ENCODE measurements around the gene RAPGEF1.

The RAPGEF1 gene

GRCh38 chr9:131583836-131584555 lies 155.9 kb downstream of the RAPGEF1 start:
- no peaks in the 10 kb centered on the region for H3K9me2 ChIP-seq (replicated peaks; ENCODE audit: insufficient read depth, low read length)
- no peak overlapping the region for H3K4me3 ChIP-seq (ENCODE audit: insufficient read depth, low read length, poor library complexity, severe bottlenecking)
- H3F3A ChIP-seq (ENCODE audit: insufficient read depth) = no peaks in the 10 kb centered on the region
- no peak overlapping the region for H3K27ac ChIP-seq (ENCODE audit: low read depth, low read length)
- H3K9me3 ChIP-seq (ENCODE audit: insufficient read depth, low read length) = no peaks in the 10 kb centered on the region
- no peak overlapping the region for H3K4me2 ChIP-seq (ENCODE audit: low read depth, low read length, poor library complexity, severe bottlenecking)
- H2AFZ ChIP-seq (ENCODE audit: low read depth, low read length, severe bottlenecking) = no peak overlapping the region
- H3K27me3 ChIP-seq (ENCODE audit: low read length) = no peaks in the 10 kb centered on the region
- H4K20me1 ChIP-seq (ENCODE audit: low read depth, low read length) = no peaks in the 10 kb centered on the region
- H3K9ac ChIP-seq (ENCODE audit: low read length) = no peak overlapping the region
- no peak for TF ChIP-seq CTCF (IDR thresholded peaks at IDR 0.05; ENCODE audit: insufficient read depth, low read length, poor library complexity, severe bottlenecking)
- TF ChIP-seq EZH2phosphoT487 (conservative IDR thresholded peaks at IDR 0.05; ENCODE audit: low read length) = no peak
- H3K79me2 ChIP-seq (ENCODE audit: insufficient read depth, low read length) = no peaks in the 10 kb centered on the region
- no peaks in the 10 kb centered on the region for H3K36me3 ChIP-seq (ENCODE audit: low read length)

- H3K4me2 ChIP-seq (ENCODE audit: low read depth, low read length, poor library complexity, severe bottlenecking) = no peak overlapping the region
- H4K20me1 ChIP-seq (ENCODE audit: low read depth, low read length) = no peaks in the 10 kb centered on the region
These were observed 156.6 kb downstream of the RAPGEF1 start for GRCh38 chr9:131583337-131583645.

GRCh38 chr9:131582466-131583336 lies 157.2 kb downstream of the RAPGEF1 start:
- Histone ChIP-seq H3K36me3 (ENCODE audit: low read length) (no peaks in the 10 kb centered on the region), H2AFZ (ENCODE audit: low read depth, low read length, severe bottlenecking) (no peak overlapping the region), H3K79me2 (ENCODE audit: insufficient read depth, low read length) (no peaks in the 10 kb centered on the region), H3K27ac (ENCODE audit: low read depth, low read length) (no peak overlapping the region), H3K9me2 (replicated peaks; ENCODE audit: insufficient read depth, low read length) (no peaks in the 10 kb centered on the region), H3K27me3 (ENCODE audit: low read length) (no peaks in the 10 kb centered on the region), H3K9ac (ENCODE audit: low read length) (no peak overlapping the region), H3K4me2 (ENCODE audit: low read depth, low read length, poor library complexity, severe bottlenecking) (no peak overlapping the region), H3F3A (ENCODE audit: insufficient read depth) (no peaks in the 10 kb centered on the region), H3K4me3 (ENCODE audit: insufficient read depth, low read length, poor library complexity, severe bottlenecking) (no peak overlapping the region), H3K9me3 (ENCODE audit: insufficient read depth, low read length) (no peaks in the 10 kb centered on the region), H4K20me1 (ENCODE audit: low read depth, low read length) (no peaks in the 10 kb centered on the region)
- no peak for TF ChIP-seq CTCF (IDR thresholded peaks at IDR 0.05; ENCODE audit: insufficient read depth, low read length, poor library complexity, severe bottlenecking)
- TF ChIP-seq EZH2phosphoT487 (conservative IDR thresholded peaks at IDR 0.05; ENCODE audit: low read length) = no peak

More at GRCh38 chr9:131583337-131583645, 156.6 kb downstream of the RAPGEF1 start:
- no peaks in the 10 kb centered on the region for H3K79me2 ChIP-seq (ENCODE audit: insufficient read depth, low read length)
- H3K4me3 ChIP-seq (ENCODE audit: insufficient read depth, low read length, poor library complexity, severe bottlenecking) = no peak overlapping the region
- no peaks in the 10 kb centered on the region for H3K27me3 ChIP-seq (ENCODE audit: low read length)
- H3K9me3 ChIP-seq (ENCODE audit: insufficient read depth, low read length) = no peaks in the 10 kb centered on the region
- H3K36me3 ChIP-seq (ENCODE audit: low read length) = no peaks in the 10 kb centered on the region
- H3F3A ChIP-seq (ENCODE audit: insufficient read depth) = no peaks in the 10 kb centered on the region
- H3K9ac ChIP-seq (ENCODE audit: low read length) = no peak overlapping the region
- H3K9me2 ChIP-seq (replicated peaks; ENCODE audit: insufficient read depth, low read length) = no peaks in the 10 kb centered on the region
- no peak overlapping the region for H2AFZ ChIP-seq (ENCODE audit: low read depth, low read length, severe bottlenecking)
- H3K27ac ChIP-seq (ENCODE audit: low read depth, low read length) = no peak overlapping the region
- no peak for TF ChIP-seq CTCF (IDR thresholded peaks at IDR 0.05; ENCODE audit: insufficient read depth, low read length, poor library complexity, severe bottlenecking)
- no peak for TF ChIP-seq EZH2phosphoT487 (conservative IDR thresholded peaks at IDR 0.05; ENCODE audit: low read length)

Data from SU-DHL-6 (cell line).